Nephron progenitor cell (in vitro differentiated cells): ENCODE results near the gene PRR30.
A peak's percentile ranks its signal among the peaks of the same experiment; 100 is the strongest.

Experiments used
- DNase-seq: peaks from one replicate; pipeline ENCODE4 v3.0.0; 2021
- H3K27ac Mint-ChIP-seq: 2 replicates; pipeline ENCODE4 v1.8.0; 2021; ENCODE audit warnings: mild to moderate bottlenecking, moderate library complexity, mixed read lengths
- H3K27me3 Mint-ChIP-seq: 2 replicates; pipeline ENCODE4 v1.8.0; 2021; ENCODE audit warnings: mild to moderate bottlenecking, low read depth, mixed read lengths; ENCODE audit not compliant: poor library complexity
- H3K36me3 Mint-ChIP-seq: 2 replicates; pipeline ENCODE4 v1.8.0; 2021; ENCODE audit warnings: low read depth, mixed read lengths
- H3K4me1 Mint-ChIP-seq: 2 replicates; pipeline ENCODE4 v1.8.0; 2021; ENCODE audit warnings: mixed read lengths
- H3K4me3 Mint-ChIP-seq: 2 replicates; pipeline ENCODE4 v1.8.0; 2021; ENCODE audit warnings: mild to moderate bottlenecking, moderate library complexity, mixed read lengths
- H3K9me3 Mint-ChIP-seq: 2 replicates; pipeline ENCODE4 v1.8.0; 2021; ENCODE audit warnings: mild to moderate bottlenecking, moderate library complexity, mixed read lengths
- CTCF ChIP-seq: fragments of 200-600 bp; sonication (generic); IDR thresholded peaks from 2 replicates; pipeline ENCODE4 v1.5.0; 2021; ENCODE audit warnings: antibody characterized with exemption

Gene PRR30

GRCh38 chr2:27134781-27135477 lies 4.3 kb downstream of the PRR30 start:
- Mint-ChIP-seq H3K4me3 (peak overlapping the region; percentile 95), H3K27ac (no peak overlapping the region), H3K27me3 (peaks cover 7% of the 10 kb centered on the region), H3K9me3 (no peaks in the 10 kb centered on the region), H3K36me3 (peaks cover 14% of the 10 kb centered on the region), H3K4me1 (peaks cover 14% of the 10 kb centered on the region)
- no peak for TF ChIP-seq CTCF
- no peak for DNase-seq

- Mint-ChIP-seq H3K36me3 (peaks cover 14% of the 10 kb centered on the region), H3K27ac (peak within 1 kb of the TSS; percentile 98), H3K4me1 (peaks cover 14% of the 10 kb centered on the region), H3K27me3 (peaks cover 4% of the 10 kb centered on the region), H3K9me3 (no peaks in the 10 kb centered on the region), H3K4me3 (peak within 1 kb of the TSS; percentile 95)
- no peak for TF ChIP-seq CTCF
- peak; percentile 99 for DNase-seq
Measured at GRCh38 chr2:27133905-27134780, 5.1 kb downstream of the PRR30 start, which contains the start of gene PREB. PREB (minus strand) TSS chr2:27134636; CDS start chr2:27134421, 215 bp downstream.

GRCh38 chr2:27133195-27133875 lies 5.9 kb downstream of the PRR30 start:
- H3K9me3 Mint-ChIP-seq: no peaks in the 10 kb centered on the region
- peaks cover 14% of the 10 kb centered on the region for H3K36me3 Mint-ChIP-seq
- peak; percentile 27 for DNase-seq
- H3K27ac Mint-ChIP-seq: peak overlapping the region; percentile 71
- TF ChIP-seq CTCF: no peak
- H3K4me1 Mint-ChIP-seq: peaks cover 14% of the 10 kb centered on the region
- H3K27me3 Mint-ChIP-seq: peaks cover 2% of the 10 kb centered on the region
- peak overlapping the region; percentile 95 for H3K4me3 Mint-ChIP-seq

- H3K4me1 Mint-ChIP-seq: peaks cover 14% of the 10 kb centered on the region
- H3K27me3 Mint-ChIP-seq: peaks cover 4% of the 10 kb centered on the region
- DNase-seq: no peak
- H3K9me3 Mint-ChIP-seq: no peaks in the 10 kb centered on the region
- TF ChIP-seq CTCF: no peak
- no peak overlapping the region for H3K4me3 Mint-ChIP-seq
- peak overlapping the region; percentile 25 for H3K27ac Mint-ChIP-seq
- H3K36me3 Mint-ChIP-seq: peaks cover 14% of the 10 kb centered on the region
Measured at GRCh38 chr2:27131429-27131828, 7.8 kb downstream of the PRR30 start.

- H3K27me3 Mint-ChIP-seq: peaks cover 4% of the 10 kb centered on the region
- no peak overlapping the region for H3K4me3 Mint-ChIP-seq
- no peak for DNase-seq
- peak overlapping the region; percentile 27 for H3K27ac Mint-ChIP-seq
- TF ChIP-seq CTCF: no peak
- no peaks in the 10 kb centered on the region for H3K9me3 Mint-ChIP-seq
- peaks cover 14% of the 10 kb centered on the region for H3K36me3 Mint-ChIP-seq
- H3K4me1 Mint-ChIP-seq: peaks cover 14% of the 10 kb centered on the region
Measured at GRCh38 chr2:27130396-27130795, 8.8 kb downstream of the PRR30 start.
